ENCODE measurements around the gene SRD5A1.

DNA sequence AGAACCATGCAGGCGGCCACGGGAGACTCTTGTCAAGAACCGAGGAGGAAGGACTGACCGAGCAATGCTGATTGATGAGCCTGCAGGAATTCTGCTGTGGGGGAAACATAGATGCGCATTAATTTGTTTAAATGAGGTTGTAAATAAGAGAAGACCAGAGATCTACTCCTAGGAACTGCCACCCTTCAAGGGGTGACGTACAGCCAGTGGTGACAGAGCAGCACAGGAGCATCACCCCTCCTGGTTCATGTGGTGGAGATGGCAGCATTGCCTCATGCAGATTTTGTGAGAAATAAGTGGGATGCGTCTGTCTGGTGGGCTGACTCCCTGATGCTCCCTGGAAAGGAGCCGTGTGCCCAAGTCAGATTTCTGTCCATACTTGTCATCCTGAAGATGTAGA, 22.2 kb downstream of the SRD5A1 start:
- TF ChIP-seq, protein P1, sequence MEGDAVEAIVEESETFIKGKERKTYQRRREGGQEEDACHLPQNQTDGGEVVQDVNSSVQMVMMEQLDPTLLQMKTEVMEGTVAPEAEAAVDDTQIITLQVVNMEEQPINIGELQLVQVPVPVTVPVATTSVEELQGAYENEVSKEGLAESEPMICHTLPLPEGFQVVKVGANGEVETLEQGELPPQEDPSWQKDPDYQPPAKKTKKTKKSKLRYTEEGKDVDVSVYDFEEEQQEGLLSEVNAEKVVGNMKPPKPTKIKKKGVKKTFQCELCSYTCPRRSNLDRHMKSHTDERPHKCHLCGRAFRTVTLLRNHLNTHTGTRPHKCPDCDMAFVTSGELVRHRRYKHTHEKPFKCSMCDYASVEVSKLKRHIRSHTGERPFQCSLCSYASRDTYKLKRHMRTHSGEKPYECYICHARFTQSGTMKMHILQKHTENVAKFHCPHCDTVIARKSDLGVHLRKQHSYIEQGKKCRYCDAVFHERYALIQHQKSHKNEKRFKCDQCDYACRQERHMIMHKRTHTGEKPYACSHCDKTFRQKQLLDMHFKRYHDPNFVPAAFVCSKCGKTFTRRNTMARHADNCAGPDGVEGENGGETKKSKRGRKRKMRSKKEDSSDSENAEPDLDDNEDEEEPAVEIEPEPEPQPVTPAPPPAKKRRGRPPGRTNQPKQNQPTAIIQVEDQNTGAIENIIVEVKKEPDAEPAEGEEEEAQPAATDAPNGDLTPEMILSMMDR (IDR thresholded peaks at IDR 0.05): no peak
- no peak for TF ChIP-seq POLR2A (IDR thresholded peaks at IDR 0.05)
